Measurements from ENCODE around the gene TFDP2.

GRCh38 chr3:142021127-142021526 is 128.2 kb downstream of the TFDP2 start:
- TF ChIP-seq CTCF (IDR thresholded peaks at IDR 0.05) (no peak), POLR2A (IDR thresholded peaks at IDR 0.05) (no peak)
